ENCODE measurements around the gene MAPK8IP2. TPM values are rescaled to one million over a fixed set of nuclear protein-coding genes. Genes with fewer than 3 reads are reported as not detected.
A peak's percentile ranks its signal among the peaks of the same experiment; 100 is the strongest.

MAPK8IP2 gene
- total RNA-seq, 2 donors from 2014 or later = 0.60 to 0.62 TPM

DNA sequence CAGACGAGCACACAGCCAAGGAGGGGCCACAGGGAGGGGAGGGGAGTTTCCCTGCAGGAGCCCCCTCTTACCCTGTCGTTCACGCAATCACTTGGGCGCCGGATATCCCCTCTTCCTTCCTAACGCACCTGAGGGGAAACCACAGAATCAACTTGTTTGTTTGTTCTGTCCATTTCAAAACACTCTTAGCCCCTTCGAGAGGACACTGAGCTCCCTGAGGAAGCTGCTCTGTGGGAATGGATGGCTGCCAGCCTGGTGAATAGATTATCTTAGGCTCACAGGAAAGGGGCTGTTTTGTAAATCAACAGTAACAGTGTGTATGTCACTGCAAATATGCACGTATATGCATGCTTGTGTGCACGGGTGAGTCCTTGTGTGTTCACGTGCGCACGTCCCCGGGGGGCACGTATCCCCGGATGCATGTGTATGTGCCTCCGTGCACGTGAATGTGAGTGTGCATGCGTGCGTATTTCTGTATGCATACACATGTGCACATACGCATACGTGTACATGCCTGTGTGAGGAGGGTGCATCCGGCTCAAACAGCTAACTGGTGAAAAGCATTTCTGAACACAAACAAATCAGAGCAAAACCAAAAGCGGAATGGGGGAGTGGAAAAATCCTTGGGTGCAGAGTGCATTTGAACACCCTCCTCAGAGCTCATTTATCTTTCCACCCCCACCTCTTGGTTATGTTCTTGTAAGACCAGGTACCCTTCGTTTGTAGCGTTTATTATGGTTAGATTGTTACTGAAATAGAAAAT is 20.2 kb downstream of the MAPK8IP2 start:
- no peaks in the 10 kb centered on the region for H3K36me3 Mint-ChIP-seq (ENCODE audit: insufficient read depth in 2 of 2)
- peak overlapping the region; percentile 97 for H3K27ac Mint-ChIP-seq
- H3K27me3 Mint-ChIP-seq (ENCODE audit: low read depth) = no peaks in the 10 kb centered on the region
- peak; percentile 70 to 73 for ATAC-seq (replicated peaks in 1 of 2)
- H3K4me1 Mint-ChIP-seq (ENCODE audit: low read depth) = peaks cover 47% of the 10 kb centered on the region
- H3K9me3 Mint-ChIP-seq = no peaks in the 10 kb centered on the region
- peak overlapping the region; percentile 94 to 96 for H3K4me3 Mint-ChIP-seq
- DNase-seq = peak; percentile 91

DNA sequence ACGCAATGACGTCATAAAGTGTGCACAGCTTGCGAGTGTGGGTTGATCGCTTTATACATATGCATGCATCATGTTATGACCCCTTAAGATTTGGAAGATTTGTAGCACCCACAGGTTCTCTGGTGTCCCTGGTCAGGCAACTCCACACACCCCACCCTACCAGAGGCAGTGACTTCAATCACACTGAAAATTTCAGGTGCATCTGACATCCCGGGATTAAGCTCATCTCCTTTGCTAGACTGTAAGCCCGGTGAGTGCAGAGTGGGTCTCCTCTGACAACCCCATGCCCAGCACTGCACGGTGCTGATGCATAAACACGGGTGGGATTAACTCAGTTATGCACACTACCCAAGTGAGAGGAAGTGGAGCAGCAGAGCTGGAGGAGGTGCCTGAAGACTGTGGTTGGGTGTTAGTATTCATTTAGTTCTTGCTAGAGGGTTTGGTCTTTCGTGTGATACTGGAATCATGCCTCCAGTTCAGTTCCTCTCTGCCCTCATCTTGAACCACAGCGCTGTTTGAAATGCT is 20.8 kb downstream of the MAPK8IP2 start:
- Mint-ChIP-seq H3K4me1 (ENCODE audit: low read depth) (peaks cover 50% of the 10 kb centered on the region), H3K27ac (peak overlapping the region; percentile 97), H3K27me3 (ENCODE audit: low read depth) (no peaks in the 10 kb centered on the region), H3K36me3 (ENCODE audit: insufficient read depth in 2 of 2) (no peaks in the 10 kb centered on the region), H3K9me3 (no peaks in the 10 kb centered on the region), H3K4me3 (peak overlapping the region; percentile 94 to 96)
- ATAC-seq (replicated peaks in 1 of 2) (peak; percentile 77 to 78), DNase-seq (peak; percentile 72 to 78)

DNA sequence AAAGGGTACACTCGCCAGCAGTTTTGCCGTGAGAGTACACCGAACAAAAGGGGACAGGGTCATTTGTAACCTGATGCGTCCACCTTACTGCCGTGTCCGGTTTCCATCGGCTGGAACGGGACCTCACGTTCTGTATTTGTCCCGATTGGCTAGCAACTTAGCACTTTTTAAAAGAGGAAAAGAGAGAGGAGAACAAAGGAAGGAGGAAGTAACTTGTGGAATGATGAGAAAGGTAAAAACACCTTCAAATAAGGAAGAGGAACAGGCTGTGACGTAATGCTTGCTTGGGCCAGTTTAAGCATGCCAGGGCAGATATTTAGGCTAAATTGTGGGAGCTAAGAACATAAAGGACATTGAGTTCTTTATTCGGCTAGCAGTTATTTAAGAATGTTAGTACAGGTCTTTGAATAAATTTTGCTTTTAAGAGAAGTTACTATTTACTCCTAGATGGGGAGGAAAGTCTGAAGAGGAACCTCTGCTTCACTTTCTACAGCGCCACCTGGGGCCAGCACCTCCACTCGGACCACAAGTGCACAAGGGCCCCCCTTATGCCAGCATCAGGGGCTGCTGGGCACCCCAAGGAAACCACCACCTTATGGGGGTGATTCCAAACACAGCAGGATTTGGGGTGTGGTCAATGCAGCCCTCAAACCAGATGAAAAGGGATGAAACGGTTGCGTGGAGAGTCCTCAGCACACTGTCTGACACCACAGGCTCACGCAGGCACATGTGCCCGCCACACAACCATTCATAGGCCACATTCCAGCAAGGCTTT is 21.5 kb downstream of the MAPK8IP2 start:
- Mint-ChIP-seq H3K27me3 (ENCODE audit: low read depth) (no peaks in the 10 kb centered on the region), H3K36me3 (ENCODE audit: insufficient read depth in 2 of 2) (no peaks in the 10 kb centered on the region), H3K9me3 (no peaks in the 10 kb centered on the region), H3K27ac (peak overlapping the region; percentile 97), H3K4me1 (ENCODE audit: low read depth) (peaks cover 54% of the 10 kb centered on the region), H3K4me3 (peak overlapping the region; percentile 94 to 96)
- no peak for ATAC-seq (replicated peaks in 1 of 2)
- peak; percentile 48 to 53 for DNase-seq

DNA sequence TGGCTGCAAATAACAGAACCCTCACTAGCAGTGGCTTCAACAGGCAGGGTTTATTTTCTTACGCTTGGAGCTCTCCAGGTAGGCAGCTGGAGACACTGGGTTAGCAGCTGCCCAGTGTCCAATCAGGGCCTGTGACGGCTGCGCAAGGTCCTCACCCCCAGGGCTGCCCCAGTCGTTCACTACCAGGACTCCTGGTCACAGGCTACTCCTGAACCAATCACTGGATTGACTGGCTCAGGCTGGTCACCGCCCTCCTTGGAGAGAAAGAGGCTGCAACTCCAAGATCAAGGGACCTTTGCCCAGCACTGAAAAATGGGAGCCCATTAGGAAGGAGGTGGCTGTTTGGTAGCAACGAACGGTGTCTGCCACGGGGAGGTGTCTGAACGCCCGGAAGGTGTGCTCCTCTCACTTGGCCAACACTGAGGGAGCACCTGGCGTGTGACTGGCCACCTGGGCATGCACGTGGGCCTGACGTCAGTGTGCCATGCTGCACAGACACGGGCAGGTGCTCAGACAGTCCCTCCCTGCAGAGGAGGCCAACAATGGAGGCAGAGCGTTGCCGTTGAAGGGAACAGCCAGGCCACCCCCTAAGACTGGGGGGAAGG is 22.2 kb downstream of the MAPK8IP2 start:
- Mint-ChIP-seq H3K36me3 (ENCODE audit: insufficient read depth in 2 of 2) (no peaks in the 10 kb centered on the region), H3K27me3 (ENCODE audit: low read depth) (no peaks in the 10 kb centered on the region), H3K4me3 (peak overlapping the region; percentile 94 to 96), H3K27ac (no peak overlapping the region), H3K9me3 (no peaks in the 10 kb centered on the region), H3K4me1 (ENCODE audit: low read depth) (peaks cover 54% of the 10 kb centered on the region)
- DNase-seq (no peak), ATAC-seq (replicated peaks in 1 of 2) (no peak)

DNA sequence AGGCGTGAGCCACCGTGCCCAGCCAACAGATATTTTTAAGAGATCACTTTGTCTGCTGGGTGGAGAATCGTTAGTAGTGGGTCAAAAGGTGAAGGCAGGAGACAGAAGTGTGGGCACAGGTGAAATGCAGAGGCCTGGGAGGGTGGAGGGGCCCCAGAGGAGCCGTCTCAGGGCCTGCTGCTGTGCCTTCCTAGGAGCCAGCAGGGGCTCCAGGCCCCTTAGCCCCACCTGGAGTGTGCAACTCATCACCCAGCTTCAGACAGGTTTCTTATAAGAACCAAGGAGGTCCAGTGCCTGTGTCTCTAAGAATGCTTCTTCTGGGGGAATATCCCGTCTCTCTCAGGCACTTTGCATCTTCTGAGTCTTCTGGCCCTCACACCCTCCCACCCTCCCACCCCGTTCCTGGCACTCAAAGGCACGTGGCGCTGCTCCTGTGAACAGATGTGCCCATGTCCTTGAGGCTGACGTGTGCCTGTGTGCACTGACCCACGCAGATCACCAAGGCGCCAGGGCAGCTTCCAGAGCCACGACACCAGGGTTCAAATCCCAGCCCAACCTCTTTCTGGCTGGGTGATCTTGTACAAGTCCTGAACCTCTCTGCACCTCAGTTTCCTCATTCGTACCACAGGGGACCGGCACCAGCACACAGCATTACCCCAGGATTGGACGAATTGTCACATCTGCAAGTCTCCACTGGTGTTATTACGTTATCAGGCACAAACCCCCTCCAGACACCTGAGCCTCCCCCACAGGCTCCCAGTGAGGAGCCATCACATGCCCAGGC is 23.9 kb downstream of the MAPK8IP2 start:
- no peak for ATAC-seq (replicated peaks in 1 of 2)
- no peaks in the 10 kb centered on the region for H3K9me3 Mint-ChIP-seq
- no peak overlapping the region for H3K4me3 Mint-ChIP-seq
- H3K27me3 Mint-ChIP-seq (ENCODE audit: low read depth) = no peaks in the 10 kb centered on the region
- no peak overlapping the region for H3K27ac Mint-ChIP-seq
- H3K36me3 Mint-ChIP-seq (ENCODE audit: insufficient read depth in 2 of 2) = peaks cover 0 to 2% of the 10 kb centered on the region in 2 donors
- no peak for DNase-seq
- H3K4me1 Mint-ChIP-seq (ENCODE audit: low read depth) = peaks cover 55% of the 10 kb centered on the region

DNA sequence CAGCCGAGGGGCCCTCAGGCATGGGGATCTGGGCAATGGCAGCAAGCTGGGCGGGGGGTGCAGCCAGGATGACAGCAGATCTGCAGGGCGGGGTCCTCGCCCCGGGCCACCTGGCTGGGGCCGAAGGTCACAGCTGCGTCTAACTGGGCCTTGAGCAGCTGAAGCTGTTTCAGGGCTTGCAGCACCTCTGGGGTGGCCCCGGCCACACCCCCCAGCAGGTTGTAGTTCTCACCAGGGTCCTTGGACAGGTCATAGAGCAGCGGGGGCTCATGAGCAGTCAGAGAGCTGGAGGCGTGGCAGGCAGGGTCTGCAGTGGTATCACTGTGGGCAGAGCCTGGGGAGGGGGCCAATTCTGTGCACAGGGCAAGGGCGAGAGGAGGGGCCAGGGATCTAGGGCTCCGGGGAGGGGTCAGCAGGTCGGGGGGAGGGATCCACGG is 24.6 kb downstream of the MAPK8IP2 start:
- H3K36me3 Mint-ChIP-seq (ENCODE audit: insufficient read depth in 2 of 2) = peaks cover 0 to 2% of the 10 kb centered on the region in 2 donors
- H3K9me3 Mint-ChIP-seq = no peaks in the 10 kb centered on the region
- H3K4me1 Mint-ChIP-seq (ENCODE audit: low read depth) = peaks cover 55% of the 10 kb centered on the region
- DNase-seq (no peak), ATAC-seq (replicated peaks in 1 of 2) (no peak)
- no peaks in the 10 kb centered on the region for H3K27me3 Mint-ChIP-seq (ENCODE audit: low read depth)
- H3K27ac Mint-ChIP-seq = no peak overlapping the region
- no peak overlapping the region for H3K4me3 Mint-ChIP-seq

DNA sequence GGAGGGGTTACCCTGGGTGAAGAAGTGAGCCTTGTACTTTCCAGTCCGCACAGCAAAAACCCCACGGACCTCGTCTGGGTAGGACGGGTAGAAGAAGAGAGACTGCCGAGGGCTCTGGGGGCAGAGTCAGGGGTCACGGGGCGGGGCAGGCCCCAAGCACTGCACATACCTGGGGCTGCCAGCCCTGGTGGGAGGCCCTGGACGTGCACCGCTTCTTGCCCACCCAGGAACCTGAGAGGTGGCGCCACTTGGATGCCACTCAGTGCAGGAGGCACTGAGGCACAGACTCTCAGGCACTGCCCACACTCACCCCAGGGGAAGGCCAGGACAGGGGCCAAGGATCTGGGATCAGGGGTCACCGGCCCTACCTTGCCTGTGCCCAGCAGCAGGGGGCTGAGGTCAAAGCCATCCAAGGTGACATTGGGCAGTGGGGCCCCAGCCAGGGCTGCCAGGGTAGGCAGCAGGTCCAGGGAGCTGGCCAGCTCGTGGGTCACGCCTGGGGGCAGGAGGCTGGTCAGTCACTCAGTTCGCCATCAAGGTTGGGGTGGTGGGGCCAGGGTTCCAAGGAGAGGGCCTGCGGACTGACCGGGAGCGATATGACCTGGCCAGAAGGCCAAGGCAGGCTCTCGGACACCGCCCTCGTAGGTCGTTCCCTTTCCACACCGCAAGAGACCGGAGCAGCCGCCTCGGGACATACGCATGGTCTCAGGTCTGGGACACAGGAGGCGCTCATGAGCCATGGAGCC is 25.1 kb downstream of the MAPK8IP2 start:
- ATAC-seq (replicated peaks in 1 of 2) (no peak), DNase-seq (no peak)
- Mint-ChIP-seq H3K27ac (no peak overlapping the region), H3K4me3 (no peak overlapping the region), H3K9me3 (no peaks in the 10 kb centered on the region), H3K27me3 (ENCODE audit: low read depth) (no peaks in the 10 kb centered on the region), H3K4me1 (ENCODE audit: low read depth) (peaks cover 53% of the 10 kb centered on the region), H3K36me3 (ENCODE audit: insufficient read depth in 2 of 2) (peaks cover 0 to 2% of the 10 kb centered on the region in 2 donors)

DNA sequence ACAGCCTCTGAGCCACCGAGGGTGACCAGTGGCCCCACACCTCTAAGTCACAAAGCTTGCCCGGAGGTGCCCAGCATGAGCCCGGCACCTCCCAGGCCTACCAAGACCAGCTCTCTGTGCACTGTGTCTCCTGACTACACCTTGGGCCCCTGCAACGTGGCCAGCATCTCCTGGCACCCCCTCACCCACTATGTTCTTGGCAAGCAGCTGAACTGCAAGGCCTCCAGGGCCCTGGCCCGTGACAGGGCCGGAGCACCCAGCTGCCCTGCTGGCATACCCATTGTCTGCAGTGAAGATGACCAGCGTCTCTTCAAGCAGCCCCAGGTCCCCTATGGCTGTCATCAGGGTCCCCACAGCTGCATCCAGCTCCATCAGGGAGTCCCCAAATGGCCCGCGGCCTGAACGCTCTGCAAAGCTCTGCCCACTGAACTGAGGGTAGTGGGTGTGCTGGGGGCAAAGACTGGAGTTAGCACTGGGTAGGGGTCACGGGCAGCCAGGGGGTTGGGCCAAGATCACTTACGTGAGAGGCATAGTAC is 25.8 kb downstream of the MAPK8IP2 start:
- Mint-ChIP-seq H3K36me3 (ENCODE audit: insufficient read depth in 2 of 2) (peaks cover 0 to 2% of the 10 kb centered on the region in 2 donors), H3K4me3 (peak overlapping the region; percentile 79 to 82), H3K4me1 (ENCODE audit: low read depth) (peaks cover 46% of the 10 kb centered on the region), H3K9me3 (no peaks in the 10 kb centered on the region), H3K27ac (peak overlapping the region; percentile 77), H3K27me3 (ENCODE audit: low read depth) (no peaks in the 10 kb centered on the region)
- DNase-seq (no peak), ATAC-seq (replicated peaks in 1 of 2) (no peak)

DNA sequence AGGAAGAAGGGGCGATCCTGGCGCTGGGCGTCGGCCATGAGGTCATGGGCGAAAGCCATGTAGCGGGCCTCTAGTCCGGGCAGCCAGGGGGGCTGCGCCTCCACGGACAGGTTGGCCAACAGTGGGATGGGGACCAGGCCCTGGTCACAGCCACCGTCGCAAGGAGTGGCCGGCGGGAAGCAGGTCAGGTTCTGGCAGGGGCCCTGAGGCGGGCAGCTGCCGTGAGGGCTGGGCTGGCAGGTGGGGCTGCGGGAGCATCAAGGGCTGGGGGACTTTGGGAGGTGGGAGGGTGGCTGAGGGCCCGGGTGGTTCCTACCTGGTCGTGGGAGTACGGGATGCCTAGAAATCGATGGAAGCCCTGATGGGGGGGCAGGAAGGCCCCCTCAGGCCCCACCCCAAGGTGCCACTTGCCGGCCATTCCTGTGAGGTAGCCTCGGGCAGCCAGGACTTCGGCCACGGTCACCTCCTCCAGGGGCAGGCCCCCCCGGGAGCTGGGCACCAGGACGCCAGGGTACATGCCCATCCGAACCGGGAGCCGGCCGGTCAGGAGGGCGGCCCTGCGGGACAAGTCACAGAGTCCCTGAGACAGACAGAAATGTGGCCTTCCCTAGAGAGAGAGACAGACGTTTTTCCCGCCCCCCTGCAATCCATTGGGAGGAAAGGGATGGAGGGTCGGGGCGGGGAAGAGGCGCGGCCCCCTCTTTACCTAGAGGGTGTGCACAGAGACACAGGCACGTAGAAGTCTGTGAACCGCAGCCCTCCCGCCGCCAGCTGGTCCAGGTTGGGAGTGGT is 26.5 kb downstream of the MAPK8IP2 start:
- Mint-ChIP-seq H3K36me3 (ENCODE audit: insufficient read depth in 2 of 2) (peaks cover 0 to 2% of the 10 kb centered on the region in 2 donors), H3K4me1 (ENCODE audit: low read depth) (peaks cover 40% of the 10 kb centered on the region), H3K9me3 (no peaks in the 10 kb centered on the region), H3K27ac (peak overlapping the region; percentile 77), H3K27me3 (ENCODE audit: low read depth) (no peaks in the 10 kb centered on the region), H3K4me3 (peak overlapping the region; percentile 87 to 97)
- no peak for DNase-seq
- no peak for ATAC-seq (replicated peaks in 1 of 2)

DNA sequence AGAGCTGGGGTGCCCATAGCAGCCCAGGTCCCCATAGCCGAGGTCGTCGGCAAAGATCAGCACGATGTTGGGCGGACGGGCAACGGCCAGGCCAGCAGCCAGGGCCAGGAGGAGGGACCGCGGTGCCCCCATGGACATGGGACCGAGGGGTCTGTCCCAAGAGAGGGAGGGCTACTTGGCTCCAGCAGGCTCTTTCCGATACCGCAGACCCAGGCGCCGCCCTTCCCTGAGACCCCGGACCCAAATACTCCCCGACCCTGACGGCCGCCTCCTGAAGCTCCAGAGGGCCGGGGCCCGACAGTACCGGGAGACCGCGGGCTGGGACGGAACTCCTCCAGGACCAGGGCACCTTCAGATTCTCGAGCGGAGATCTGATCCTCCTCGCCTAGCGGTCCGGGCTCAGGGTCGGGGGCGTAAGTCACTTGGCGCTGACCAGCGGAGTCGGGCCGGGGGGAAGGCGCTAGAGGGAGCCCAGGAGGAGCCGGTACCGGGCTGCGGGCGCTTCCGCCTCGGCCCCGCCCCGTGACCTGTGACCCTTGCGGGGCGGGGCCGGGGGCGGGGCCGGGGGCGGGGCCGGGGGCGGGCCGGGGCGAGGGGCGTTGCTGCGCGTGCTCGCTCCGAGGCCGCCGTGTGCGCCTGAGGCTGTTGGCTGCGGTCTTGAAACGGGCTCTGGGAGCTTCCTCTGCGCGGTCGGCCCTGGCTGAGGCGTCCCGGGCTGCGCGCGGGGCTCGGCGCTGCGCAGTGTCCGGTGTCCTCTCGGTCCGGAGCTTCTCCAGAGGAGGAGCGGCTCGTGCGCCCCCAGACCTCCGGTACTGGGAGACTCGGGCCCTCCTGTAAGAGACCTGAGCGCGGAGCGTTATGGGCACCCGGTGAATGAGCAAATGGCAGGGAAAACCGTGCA is 27.3 kb downstream of the MAPK8IP2 start, which contains the start of gene ARSA:
TSS of gene ARSA (minus strand) at position 511 of the 901 bp plus-strand sequence. CDS start at position 138, 373 bp downstream.
- Mint-ChIP-seq H3K36me3 (ENCODE audit: insufficient read depth in 2 of 2) (peaks cover 0 to 2% of the 10 kb centered on the region in 2 donors), H3K4me1 (ENCODE audit: low read depth) (peaks cover 31% of the 10 kb centered on the region), H3K27me3 (ENCODE audit: low read depth) (no peaks in the 10 kb centered on the region), H3K4me3 (peak within 1 kb of the TSS; percentile 89 to 97), H3K27ac (peak within 1 kb of the TSS; percentile 34), H3K9me3 (no peaks in the 10 kb centered on the region)
- ATAC-seq (replicated peaks in 1 of 2) = peak; percentile 96 to 97
- DNase-seq = peak; percentile 83 to 87
